Fibroblast of peridontal ligament (primary cell): ENCODE data around the gene ATP11A.
A peak's percentile ranks its signal among the peaks of the same experiment; 100 is the strongest.
"Not testable (repeated sequence)": the region's sequence is repeated elsewhere in the genome, so short reads cannot be mapped to it uniquely, and the experiment has no call there.

Source experiments
- DNase-seq: peaks from one replicate; pipeline ENCODE4 v3.0.0-alpha.2; 2010; ENCODE audit errors: extremely low read depth

Gene ATP11A

DNA sequence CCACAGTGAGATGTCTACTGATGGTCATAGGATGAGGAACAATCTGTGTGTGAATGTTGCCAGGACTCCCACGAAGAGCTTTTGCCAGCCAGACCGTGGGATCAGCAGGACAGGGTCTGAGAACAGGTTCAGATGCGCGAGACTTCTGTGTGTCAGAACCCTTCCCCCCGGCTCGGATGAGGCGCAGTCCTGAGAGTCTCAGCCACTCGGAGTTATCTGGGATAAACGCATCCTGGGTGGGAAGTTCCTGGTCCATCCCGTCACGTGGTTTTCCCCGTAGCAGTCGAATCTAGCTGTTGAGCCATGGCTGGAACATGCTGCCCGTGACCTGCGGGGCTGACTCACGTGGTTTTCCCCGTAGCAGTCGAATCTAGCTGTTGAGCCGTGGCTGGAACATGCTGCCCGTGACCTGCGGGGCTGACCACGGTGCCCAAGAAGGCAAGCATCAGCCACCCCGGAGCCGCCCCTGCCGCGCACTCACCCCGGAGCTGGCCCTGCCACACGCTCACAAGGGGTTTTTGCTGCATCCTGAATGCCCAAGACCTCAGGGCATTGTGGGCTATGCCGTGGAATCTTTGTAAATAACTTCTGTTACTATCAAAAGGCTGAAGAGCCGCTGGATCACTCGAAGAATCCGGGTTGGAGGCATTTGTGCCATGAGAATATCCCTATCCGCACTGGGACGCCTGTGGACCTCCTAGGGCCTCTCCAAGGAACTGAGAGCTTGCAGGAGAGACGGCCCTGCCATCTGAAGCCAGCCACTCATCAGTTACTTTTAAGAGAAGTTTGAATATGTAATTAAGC lies 148.4 kb downstream of the ATP11A start:
- no peak for DNase-seq

DNA sequence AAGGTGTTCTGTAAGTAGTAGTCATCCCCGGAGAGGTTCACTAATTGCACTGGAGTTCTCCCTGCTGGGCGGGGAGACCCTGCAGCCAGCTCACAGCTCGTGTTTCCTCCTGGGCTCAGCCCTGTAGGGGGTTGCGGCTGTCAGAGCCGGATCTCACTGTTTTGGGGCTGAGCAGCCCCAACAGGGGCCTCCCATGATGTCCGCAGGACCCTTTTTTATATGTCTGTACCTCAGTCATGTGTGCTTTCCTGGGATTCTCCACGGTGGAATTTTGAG lies 148.9 kb downstream of the ATP11A start:
- no peak for DNase-seq

GRCh38 chr13:112839356-112840105 lies 149.7 kb downstream of the ATP11A start:
- peak; percentile 72 for DNase-seq

DNA sequence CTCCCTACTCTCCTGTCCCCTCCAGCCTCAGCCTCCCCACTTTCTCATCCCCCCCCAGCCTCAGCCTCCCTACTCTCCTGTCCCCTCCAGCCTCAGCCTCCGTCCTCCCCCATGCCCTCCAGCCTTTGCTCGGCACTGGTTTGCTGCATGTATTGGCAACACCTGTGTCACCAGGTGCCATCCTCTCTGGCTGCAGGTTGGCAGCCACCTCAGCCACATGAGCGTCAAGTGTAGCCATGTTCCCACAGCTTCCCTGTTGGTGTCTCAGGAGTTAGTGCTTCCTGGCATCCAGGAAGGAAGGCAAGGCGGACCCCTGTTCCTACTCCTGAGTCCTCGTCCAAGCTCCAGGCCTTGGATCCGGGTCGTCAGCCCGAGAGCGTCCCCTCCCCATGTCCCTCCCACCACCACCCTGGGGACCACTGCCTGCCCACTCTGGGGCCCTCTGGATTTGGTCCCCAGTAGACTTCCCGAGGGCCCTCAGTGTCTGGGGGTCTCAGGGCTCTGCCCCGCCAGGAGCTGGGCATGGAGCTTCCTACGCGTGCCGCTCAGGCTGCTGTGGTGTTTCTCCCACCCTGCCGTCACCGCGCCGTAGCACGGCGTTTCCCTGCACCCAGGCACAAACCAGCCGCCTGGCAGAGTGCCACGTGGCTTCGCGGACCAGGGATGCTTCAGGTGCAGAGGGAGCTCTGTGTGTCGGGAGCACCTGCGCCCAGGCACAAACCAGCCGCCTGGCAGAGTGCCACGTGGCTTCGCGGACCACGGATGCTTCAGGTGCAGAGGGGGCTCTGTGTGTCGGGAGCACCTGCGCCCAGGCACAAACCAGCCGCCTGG lies 150.8 kb downstream of the ATP11A start:
- no peak for DNase-seq

GRCh38 chr13:112841303-112842015 lies 151.6 kb downstream of the ATP11A start:
- DNase-seq: not testable (repeated sequence)

GRCh38 chr13:112842343-112842856 lies 152.6 kb downstream of the ATP11A start:
- peak; percentile 60 for DNase-seq

- DNase-seq: no peak
Observed at GRCh38 chr13:112842931-112843391, 153.1 kb downstream of the ATP11A start.

- DNase-seq: no peak
Observed at GRCh38 chr13:112843392-112844111, 153.7 kb downstream of the ATP11A start.

DNA sequence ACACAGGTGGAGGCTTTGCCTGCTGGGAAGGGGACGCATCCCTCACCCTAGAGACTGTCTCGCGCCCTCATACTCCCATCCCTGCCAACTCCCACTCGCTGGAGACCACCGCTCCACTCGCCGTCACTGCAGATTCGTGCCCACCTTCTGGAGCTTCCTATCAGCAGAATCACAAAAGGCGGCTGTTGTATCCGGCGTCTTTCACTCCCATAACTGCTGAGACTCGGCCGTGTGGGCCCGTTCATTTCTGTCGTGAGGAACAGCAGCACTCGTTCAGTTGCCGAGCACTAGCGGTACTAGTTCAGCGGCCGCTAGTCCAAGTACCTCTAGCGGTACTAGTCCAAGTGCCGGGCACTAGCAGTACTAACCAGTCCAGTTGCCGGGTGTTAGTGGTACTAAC lies 154.6 kb downstream of the ATP11A start:
- no peak for DNase-seq

DNA sequence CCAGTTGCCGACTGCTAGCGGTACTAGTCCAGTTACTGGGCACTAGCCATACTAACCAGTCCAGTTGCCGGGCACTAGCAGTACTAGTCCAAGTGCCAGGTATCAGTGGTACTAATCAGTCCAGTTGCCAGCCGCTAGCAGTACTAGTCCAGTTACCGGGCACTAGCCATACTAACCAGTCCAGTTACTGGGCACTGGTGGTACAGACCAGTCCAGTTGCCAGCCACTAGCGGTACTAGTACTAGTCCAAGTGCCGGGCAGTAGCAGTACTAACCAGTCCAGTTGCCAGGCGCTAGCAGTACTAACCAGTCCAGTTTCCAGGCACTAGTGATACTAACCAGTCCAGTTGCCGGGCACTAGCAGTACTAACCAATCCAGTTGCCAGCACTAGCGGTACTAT lies 155.0 kb downstream of the ATP11A start:
- DNase-seq: no peak

DNA sequence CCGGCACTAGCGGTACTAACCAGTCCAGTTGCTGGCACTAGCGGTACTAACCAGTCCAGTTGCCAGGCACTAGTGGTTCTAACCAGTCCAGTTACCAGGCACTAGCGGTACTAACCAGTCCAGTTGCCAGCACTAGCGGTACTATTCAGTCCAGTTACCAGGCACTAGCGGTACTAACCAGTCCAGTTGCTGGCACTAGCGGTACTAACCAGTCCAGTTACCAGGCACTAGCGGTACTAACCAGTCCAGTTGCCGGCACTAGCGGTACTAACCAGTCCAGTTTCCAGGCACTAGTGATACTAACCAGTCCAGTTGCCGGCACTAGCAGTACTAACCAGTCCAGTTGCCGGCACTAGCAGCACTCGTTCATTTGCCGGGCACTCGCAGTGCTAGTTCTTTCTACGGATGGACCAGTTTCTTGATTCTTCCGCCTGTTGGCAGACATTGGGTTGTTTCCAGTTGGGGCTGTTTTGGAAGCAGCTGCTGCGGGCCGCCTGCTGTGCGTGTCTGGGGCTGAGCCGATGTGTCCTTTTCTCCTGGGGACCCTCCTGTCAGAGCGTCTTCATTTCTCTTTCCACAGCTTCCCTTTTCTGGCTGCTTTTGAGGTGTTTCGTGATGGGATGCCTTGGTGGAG lies 155.8 kb downstream of the ATP11A start:
- no peak for DNase-seq

- DNase-seq: no peak
Observed at GRCh38 chr13:112846411-112847115, 156.7 kb downstream of the ATP11A start.

DNA sequence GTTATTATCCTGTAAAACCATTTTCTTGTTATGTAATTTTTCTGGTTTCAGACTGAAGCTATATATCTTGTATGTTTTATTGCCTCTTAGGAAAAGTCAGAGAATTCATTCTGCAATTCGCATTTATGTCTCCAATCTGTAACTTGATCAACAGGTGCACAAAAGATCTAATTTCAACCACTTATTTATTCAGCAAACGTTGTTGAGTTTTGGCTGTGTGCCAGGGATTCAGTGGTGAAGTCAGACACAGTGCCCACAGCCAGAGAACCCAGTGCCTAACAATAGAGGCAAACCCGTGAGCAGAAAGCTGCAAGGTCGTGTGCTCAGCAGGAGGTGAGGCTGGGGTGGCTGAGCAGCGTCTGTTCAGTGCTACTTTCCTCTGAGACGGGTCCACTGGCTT lies 159.7 kb downstream of the ATP11A start:
- no peak for DNase-seq

- DNase-seq: no peak
Observed at GRCh38 chr13:112850273-112850672, 160.4 kb downstream of the ATP11A start.

GRCh38 chr13:112851107-112852038 lies 161.5 kb downstream of the ATP11A start:
- DNase-seq: no peak

- DNase-seq: no peak
Observed at GRCh38 chr13:112852392-112852791, 162.6 kb downstream of the ATP11A start.

- no peak for DNase-seq
Observed at GRCh38 chr13:112852808-112853207, 163.0 kb downstream of the ATP11A start.

- no peak for DNase-seq
Observed at GRCh38 chr13:112854321-112854720, 164.5 kb downstream of the ATP11A start.

DNA sequence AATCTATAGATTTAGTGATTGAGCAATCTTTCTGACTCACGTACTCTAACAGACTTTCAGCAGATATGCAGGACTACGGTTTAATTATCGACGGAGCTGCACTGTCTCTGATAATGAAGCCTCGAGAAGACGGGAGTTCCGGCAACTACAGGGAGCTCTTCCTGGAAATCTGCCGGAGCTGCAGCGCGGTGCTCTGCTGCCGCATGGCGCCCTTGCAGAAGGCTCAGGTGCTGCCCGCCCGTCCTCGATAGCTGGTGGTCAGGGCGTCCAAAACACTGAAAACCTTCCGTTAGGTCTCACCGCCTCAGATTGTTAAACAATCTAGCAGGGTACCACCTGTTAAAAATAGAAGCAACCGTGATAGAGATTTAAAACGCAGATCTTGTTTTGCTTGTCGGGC lies 166.0 kb downstream of the ATP11A start:
- DNase-seq: no peak
